SK-MEL-5 (cell line): ENCODE measurements around the gene PRAMEF33. TPM values are rescaled to one million over a fixed set of nuclear protein-coding genes. Genes with fewer than 3 reads are reported as not detected.
"Not testable (repeated sequence)": the region's sequence is repeated elsewhere in the genome, so short reads cannot be mapped to it uniquely, and the experiment has no call there.

Experiments used
- DNase-seq: peaks from one replicate; pipeline ENCODE4 v3.0.0-alpha.2; 2016; ENCODE audit warnings: low read depth, low spot score
- in situ Hi-C: cut with HindIII; loops from 2 replicates; pipeline ENCODE4 v1.10.0; 2016; ENCODE audit warnings: low sequenced_read_pairs, high pct_unique_total_duplicates, low pct_unique_long_range_greater_than_20kb
- polyA plus RNA-seq, 2 experiments: library from polyadenylated mRNA; depleted of rRNA; stranded (reverse); fragments of >200 nt; gene quantifications; 2 replicates each; pipeline ENCODE4 v1.2.3, GENCODE V29; 2015
- total RNA-seq: library from RNA; depleted of rRNA; stranded (reverse); fragments of >200 nt; shearing (Covaris generic); gene quantifications from 2 replicates; pipeline ENCODE4 v1.2.3, GENCODE V29; 2014; rRNA removed

The PRAMEF33 gene, protein sequence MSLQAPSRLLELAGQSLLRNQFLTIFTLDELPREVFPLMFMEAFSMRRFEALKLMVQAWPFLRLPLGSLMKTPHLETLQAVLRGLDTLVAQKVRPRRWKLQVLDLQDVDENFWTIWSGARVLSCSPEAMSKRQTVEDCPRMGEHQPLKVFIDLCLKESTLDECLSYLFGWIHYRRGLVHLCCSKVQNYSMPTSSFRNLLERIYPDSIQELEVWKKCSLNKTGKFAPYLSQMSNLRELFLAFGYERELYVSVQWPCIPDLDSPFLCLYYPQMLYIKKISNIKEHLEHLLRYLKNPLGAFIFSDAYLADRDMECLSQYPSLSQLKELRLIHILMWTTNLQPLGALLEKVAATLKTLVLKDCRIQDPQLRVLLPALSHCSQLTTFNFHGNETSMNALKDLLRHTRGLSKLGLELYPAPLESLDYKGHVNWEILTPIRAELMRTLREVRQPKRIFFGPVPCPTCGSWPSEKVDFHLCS
- not detected in 2 replicates for total RNA-seq
- not detected in 2 replicates for polyA plus RNA-seq (2015; cell fraction: cytosol; rRNA removed)
- polyA plus RNA-seq (2015; cell fraction: nucleus; rRNA removed): not detected in 2 replicates

DNA sequence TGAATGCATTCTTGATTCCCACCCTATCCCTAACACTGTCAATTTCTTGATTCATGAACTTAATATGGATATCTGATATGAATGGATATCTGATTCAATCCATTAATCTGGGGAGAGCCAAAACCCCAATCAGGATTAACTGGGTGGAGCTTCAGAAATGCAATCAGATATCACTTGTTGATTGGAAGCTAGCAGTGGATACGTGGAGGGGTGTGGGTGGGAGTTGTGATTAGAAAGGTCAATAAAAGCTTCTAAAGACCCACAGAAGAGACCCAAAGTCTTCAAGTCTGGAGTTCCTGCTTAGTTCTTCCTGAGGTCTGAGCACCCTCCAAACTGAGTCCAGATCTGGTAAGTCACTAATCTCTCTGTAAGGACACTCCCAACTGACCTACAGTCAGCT is at the start of gene PRAMEF33:
Gene PRAMEF33, plus strand, starts transcription at position 301 of the 400 bp plus-strand sequence. CDS start 2,416 bp downstream, outside the sequence.
- in situ Hi-C loops, DNase-seq: not testable (repeated sequence)

DNA sequence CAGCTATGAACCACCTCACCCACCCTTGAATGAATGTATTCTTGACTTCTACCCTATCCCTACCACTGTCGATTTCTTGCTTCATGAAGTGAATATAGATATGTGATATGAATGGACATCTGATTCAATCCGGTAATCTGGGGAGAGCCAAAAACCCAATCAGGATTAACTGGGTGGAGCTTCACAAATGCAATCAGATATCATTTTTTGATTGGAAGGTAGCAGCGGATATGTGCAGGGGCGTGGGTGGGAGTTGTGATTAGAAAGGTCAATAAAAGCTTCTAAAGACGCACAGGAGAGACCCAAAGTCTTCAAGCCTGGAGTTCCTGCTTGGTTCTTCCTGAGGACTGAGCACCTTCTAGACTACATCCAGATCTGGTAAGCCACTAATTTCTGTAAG is 49.4 kb upstream of the PRAMEF33 start, which contains the start of gene PRAMEF5:
Gene PRAMEF5, plus strand, starts transcription at position 301 of the 400 bp plus-strand sequence. CDS start 5,071 bp downstream, outside the sequence.
- DNase-seq, in situ Hi-C loops: not testable (repeated sequence)

DNA sequence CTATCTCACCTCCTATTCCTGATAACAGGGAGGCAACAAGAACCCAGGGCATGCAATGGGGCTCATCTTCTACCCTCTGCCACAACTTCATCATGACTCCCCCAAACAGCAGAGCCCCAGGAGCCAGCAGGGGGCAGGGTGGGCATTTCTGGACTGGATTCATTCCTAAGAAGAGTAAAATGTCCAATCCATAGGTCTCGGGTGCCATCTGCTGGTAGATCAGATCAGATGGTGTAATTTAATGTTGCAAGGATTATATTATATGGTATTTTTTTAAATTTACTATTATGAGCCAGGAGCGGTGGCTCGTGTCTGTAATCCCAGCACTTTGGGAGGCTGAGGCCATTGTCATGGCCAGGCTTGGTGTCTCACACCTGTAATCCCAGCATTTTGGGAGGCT is 38.2 kb upstream of the PRAMEF33 start:
- DNase-seq, in situ Hi-C loops: not testable (repeated sequence)

DNA sequence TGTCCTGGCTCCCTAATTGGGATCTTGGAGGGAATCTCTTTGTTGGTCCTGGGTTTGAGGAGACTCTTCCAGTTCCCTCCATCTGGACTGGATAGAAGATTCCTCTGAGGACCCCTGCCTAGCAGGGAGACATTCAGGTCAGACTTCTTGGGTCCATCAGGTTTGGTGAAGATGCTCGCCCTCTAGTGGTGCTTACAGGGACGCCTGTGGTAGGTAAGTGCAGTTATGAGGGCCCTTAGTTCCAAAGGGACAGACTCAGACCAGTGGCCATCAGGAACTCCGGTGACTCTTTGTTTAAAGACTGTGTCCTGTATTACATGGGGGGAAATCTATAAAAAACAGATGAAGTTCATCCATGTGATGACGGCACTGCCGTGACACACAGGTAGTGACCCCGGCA is 26.3 kb upstream of the PRAMEF33 start:
- DNase-seq, in situ Hi-C loops: not testable (repeated sequence)

DNA sequence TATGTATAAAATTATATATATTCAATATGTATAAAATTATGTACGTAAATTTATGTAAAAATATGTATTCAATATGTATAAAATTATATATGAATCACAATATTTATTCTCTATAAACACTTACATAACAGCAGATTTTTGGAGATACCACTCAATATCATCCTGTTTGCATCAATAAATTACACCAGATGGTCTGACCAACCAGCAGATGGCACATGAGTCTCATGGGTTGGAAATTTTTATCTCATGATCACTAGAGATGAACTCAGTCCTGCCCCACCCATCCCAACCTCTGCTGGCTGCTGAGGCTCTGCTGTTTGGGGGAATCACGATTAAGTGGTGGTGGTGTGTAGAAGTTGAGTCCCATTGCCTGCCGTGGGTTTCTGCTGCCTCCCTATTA is 23.7 kb upstream of the PRAMEF33 start:
- DNase-seq: peak; percentile 6
- in situ Hi-C loops: not testable (repeated sequence)

DNA sequence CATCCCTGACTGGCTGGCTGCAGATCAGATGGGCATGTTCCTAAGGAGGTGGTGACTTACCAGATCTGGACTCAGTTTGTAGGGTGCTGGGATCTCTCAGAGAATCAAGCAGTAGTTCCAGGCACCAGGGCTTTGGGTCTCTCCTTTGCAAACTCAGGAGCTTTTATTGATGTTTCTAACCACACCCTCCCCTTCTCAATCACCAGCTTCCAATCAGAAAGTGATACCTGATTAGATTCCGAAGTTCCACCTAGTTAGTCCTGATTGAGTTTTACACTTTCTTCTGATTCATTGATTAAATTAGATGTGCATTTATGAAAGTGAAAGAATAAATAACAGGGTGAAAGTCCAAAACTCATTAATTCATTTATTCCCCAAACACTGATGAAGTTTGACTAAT is 18.3 kb upstream of the PRAMEF33 start, which contains the start of gene PRAMEF8:
Gene PRAMEF8, minus strand, starts transcription at position 101 of the 400 bp plus-strand sequence. CDS start 1,046 bp downstream, outside the sequence.
- in situ Hi-C loops, DNase-seq: not testable (repeated sequence)

DNA sequence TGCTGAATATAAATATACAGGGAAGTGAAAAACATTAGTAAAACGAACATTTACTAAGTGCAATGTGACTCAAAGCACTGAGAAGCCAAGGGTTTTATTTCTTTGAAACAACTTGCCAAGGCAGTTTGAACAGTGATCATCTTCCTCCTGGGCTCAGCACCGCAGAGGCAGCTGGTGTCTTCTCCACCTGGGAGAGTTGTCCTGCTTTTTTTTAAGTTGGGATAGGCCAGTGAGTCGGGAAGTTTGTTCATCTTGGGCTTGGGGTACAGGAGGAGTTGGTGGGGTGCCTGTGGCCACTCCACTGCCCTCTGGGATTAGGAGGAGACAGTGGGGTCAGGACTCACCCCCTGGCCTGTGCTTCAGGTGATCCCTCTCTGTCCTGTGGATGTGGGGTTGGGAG is 14.3 kb upstream of the PRAMEF33 start:
- DNase-seq, in situ Hi-C loops: not testable (repeated sequence)

DNA sequence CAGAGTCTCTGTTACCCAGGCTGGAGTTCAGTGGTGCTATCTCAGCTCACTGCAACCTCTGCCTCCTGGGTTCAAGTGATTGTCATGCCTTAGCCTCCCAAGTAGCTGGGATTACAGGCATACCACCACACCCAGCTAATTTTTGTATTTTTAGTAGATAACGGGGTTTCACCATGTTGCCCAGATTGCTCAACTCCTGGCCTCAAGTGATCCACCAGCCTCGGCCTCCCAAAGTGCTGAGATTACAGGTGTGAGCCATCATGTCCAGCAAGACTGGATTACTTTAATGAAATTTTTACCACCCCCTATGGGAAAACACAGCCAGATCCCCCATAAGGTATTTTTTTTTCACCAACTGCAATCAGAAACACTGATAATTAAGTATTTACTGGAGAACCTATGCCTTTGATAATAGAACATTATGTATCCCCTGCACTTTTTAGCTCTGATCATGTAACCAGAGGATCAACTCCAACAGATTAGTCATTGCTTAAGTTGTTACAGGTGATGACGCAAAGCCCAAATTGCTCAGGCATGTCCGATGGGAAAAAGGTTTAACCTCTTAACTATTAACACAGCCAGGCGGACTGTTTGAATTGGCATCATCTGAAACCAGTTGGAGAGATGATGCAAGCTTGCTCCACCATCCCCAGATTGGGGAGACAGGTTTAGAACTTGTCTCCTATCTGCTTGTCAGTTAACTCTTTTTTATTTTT is 6.0 kb upstream of the PRAMEF33 start:
- DNase-seq, in situ Hi-C loops: not testable (repeated sequence)

DNA sequence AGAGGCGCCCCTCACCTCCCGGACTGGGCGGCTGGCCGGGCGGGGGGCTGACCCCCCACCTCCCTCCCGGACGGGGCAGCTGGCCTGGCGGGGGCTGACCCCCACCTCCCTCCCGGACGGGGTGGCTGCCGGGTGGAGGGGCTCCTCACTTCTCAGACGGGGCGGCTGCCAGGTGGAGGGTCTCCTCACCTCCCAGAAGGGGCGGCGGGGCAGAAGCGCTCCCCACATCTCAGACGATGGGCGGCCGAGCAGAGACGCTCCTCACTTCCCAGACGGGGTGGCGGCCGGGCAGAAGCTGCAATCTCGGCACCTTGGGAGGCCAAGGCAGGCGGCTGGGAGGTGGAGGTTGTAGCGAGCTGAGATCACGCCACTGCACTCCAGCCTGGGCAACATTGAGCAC is 4.6 kb upstream of the PRAMEF33 start:
- in situ Hi-C loops, DNase-seq: not testable (repeated sequence)

DNA sequence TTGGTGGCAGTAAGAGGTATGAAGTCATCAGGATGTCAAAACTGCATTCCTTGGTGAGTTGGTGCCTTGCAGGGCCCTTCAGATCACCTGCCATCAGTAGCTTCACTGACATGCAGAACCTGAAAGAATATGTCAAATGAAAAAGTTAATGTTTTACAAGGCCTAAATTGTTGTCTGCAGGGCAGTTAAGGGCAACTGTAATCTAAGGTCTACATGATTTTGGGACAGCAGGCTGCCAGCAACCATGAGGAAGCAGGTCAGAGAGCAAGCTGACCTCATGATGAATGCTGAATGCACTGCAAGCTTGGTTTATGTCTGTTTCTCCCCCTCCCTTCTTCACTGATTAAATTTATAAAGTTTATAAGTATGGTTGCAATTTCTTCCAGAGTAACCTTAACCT is 1.1 kb upstream of the PRAMEF33 start:
- DNase-seq, in situ Hi-C loops: not testable (repeated sequence)

DNA sequence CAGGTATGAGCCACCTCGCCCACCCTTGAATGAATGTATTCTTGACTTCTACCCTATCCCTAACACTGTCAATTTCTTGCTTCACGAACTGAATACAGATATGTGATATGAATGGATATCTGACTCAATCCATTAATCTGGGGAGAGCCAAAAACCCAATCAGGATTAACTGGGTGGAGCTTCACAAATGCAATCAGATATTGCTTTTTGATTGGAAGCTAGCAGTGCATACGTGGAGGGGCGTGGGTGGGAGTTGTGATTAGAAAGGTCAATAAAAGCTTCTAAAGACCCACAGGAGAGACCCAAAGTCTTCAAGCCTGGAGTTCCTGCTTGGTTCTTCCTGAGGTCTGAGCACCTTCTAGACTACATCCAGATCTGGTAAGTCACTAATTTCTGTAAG is 11.9 kb downstream of the PRAMEF33 start, which contains the start of gene PRAMEF15:
Gene PRAMEF15, plus strand, starts transcription at position 301 of the 400 bp plus-strand sequence. CDS start 2,827 bp downstream, outside the sequence.
- DNase-seq, in situ Hi-C loops: not testable (repeated sequence)

DNA sequence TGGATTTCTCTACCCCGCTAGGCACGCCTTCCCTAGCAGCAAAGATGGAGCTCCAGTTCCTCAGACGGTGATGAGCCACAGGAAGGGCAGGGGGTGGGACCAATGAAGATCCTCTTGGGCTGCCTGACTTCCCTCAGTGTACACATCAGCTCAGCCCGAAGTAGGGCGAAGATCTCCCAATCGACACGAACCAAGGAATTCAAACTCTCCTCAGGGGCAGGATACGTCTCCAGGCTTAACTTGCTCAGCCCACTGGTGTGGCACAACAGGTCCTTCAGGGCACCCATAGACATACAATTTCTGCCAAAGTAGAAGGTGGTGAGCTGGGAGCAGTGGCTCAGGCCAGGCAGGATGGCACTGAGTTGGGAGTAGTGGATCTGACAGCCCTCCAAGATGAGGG is 39.2 kb downstream of the PRAMEF33 start:
- in situ Hi-C loops, DNase-seq: not testable (repeated sequence)

DNA sequence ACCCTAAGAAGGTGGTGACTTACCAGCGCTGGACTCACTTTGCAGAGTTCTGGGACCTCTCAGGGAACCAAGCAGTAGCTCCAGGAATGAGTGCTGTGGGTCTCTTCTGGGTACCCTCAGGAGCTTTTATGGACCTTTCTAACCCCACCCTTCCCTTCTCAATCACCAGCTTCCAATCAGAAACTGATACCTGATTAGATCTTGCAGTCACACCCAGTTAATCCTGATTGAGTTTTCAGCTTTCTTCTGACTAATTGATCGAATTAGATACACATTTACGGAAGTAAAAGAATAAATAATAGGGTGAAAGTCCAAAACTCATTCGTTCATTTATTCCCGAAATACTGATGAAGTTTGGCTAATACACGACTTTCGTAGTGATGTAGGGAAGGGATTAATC is 43.7 kb downstream of the PRAMEF33 start, which contains the start of gene PRAMEF14:
Gene PRAMEF14, minus strand, starts transcription at position 101 of the 400 bp plus-strand sequence. CDS start 1,820 bp downstream, outside the sequence.
- in situ Hi-C loops, DNase-seq: not testable (repeated sequence)

DNA sequence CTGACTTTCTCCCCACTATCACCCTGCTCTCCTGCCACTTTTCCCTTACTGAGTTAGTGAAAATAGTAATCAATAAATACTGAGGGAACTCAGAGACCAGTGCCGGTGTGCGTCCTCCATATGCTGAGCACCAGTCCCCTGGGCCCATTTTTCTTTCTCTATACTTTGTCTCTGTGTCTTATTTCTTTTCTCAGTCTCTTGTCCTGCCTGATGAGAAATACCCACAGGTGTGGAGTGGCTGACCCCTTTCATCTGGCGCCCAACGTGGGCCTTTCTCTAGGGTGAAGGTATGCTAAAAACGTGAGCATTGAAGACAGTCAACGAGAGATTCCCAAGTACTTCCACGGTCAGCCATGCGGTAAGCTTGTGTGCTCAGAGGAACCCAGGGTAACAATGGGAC is 50.1 kb downstream of the PRAMEF33 start:
- in situ Hi-C loops, DNase-seq: not testable (repeated sequence)

DNA sequence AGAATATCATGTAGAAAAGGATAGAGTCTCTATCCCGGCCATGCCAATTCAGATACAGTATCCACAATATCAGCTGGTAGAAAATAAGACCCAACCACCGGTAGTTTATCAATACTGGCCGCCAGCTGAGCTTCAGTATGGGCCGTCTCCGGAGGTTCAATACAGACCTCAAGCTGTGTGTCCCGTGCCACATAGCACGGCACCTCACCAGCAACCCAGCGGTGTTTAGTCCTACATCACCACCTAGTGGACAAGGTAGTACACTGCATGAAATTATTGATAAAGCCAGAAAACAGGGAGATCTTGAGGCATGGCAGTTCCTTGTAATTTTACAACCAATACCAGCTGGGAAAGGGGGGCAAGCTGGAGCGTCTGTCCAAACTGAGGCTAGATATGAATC is 51.1 kb downstream of the PRAMEF33 start:
- DNase-seq, in situ Hi-C loops: not testable (repeated sequence)

DNA sequence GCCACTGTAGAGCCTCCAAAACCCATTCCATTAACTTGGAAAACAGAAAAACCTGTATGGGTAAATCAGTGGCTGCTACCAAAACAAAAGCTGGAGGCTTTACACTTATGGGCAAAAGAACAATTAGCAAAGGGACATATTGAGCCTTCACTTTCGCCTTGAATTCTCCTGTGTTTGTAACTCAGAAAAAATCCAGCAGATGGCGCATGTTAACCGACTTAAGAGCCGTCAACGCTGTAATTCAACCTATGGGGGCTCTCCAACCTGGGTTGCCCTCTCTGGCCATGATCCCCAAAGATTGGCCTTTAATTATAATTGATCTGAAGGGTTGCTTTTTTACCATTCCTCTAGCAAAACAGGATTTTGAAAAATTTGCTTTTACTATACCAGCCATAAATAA is 53.4 kb downstream of the PRAMEF33 start:
- DNase-seq: peak; percentile 74
- in situ Hi-C loops: not testable (repeated sequence)
